Prostate gland (tissue), 2 donors: ENCODE results near the gene TMA7.

Experiments
- POLR2A ChIP-seq: fragments of 450-650 bp; IDR thresholded peaks from one replicate; pipeline ENCODE4 v1.6.1; 2016; ENCODE audit warnings: antibody characterized with exemption, mild to moderate bottlenecking
- POLR2AphosphoS5 ChIP-seq: sonication (generic); formaldehyde crosslinking; IDR thresholded peaks from one replicate; pipeline ENCODE4 v1.6.1; 2017; ENCODE audit warnings: antibody characterized with exemption
- TF ChIP-seq, protein P1 (sequence below), 4 experiments: fragments of 200-600 bp in 2 of 4; fragments of 450-650 bp in 2 of 4; sonication (generic) in 2 of 4; IDR thresholded peaks; 1 replicate in 3 of 4; 2 replicates in 1 of 4; pipeline ENCODE4 v1.5.1; 2016 to 2019; ENCODE audit warnings: antibody characterized with exemption in 4 of 4, mild to moderate bottlenecking in 2 of 4, moderate library complexity in 2 of 4

DNA sequence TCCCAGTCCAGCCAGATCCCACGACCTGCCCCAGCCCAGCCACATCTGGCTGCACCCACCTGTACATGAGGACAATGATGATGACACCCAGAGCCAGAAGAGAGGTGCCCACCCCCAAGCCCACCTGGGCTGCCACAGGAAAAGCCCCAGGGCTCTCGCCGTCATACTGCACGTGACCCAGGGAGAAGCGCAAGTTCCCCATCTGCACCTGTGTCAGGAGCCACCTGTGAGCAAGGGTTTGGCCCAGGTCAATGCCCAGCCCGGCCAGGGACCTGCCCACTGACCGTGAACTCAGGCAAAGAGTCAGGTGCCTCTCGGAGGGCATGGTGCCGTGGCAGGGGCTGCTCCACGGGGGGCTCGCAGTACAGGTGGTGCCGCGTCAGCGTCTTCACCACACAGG is 26.4 kb upstream of the TMA7 start:
- TF ChIP-seq, protein P1, sequence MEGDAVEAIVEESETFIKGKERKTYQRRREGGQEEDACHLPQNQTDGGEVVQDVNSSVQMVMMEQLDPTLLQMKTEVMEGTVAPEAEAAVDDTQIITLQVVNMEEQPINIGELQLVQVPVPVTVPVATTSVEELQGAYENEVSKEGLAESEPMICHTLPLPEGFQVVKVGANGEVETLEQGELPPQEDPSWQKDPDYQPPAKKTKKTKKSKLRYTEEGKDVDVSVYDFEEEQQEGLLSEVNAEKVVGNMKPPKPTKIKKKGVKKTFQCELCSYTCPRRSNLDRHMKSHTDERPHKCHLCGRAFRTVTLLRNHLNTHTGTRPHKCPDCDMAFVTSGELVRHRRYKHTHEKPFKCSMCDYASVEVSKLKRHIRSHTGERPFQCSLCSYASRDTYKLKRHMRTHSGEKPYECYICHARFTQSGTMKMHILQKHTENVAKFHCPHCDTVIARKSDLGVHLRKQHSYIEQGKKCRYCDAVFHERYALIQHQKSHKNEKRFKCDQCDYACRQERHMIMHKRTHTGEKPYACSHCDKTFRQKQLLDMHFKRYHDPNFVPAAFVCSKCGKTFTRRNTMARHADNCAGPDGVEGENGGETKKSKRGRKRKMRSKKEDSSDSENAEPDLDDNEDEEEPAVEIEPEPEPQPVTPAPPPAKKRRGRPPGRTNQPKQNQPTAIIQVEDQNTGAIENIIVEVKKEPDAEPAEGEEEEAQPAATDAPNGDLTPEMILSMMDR (IDR thresholded peaks at IDR 0.05), result no peak
- TF ChIP-seq POLR2AphosphoS5 (no peak), POLR2A (no peak)
